GM18498 (cell line): ENCODE data around the gene AICDA.
"Not testable (repeated sequence)": the region's sequence is repeated elsewhere in the genome, so short reads cannot be mapped to it uniquely, and the experiment has no call there.

ENCODE experiments used
- ATAC-seq: cut with Tn5 transposase; IDR thresholded peaks from one replicate; pipeline ENCODE4 v1.9.1; 2021; ENCODE audit warnings: mild to moderate bottlenecking, moderate library complexity; ENCODE audit not compliant: unreplicated experiment

AICDA gene

DNA sequence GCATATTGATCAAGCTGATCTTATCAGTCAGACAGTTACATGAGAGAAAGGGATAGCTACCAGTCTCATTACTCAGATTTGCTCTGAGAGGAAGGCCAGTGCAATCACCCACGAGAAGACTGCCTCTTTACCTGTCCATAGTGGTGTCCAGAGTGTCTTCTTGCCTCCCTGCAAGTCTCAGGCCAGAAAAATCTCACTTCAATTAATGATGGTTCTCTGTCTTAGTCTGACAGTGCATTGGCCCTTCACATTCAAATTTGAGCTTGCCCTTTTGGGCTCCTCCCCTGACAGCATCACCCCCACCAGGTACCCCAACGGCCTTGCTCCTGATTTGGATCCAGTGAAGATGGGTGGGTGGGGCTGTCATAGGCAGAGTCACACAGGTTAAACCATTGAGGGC is at the start of gene AICDA:
Gene AICDA (minus strand): TSS at position 231 of the 400 bp plus-strand sequence. CDS start 92 bp downstream, at position 139.
- ATAC-seq = no peak

DNA sequence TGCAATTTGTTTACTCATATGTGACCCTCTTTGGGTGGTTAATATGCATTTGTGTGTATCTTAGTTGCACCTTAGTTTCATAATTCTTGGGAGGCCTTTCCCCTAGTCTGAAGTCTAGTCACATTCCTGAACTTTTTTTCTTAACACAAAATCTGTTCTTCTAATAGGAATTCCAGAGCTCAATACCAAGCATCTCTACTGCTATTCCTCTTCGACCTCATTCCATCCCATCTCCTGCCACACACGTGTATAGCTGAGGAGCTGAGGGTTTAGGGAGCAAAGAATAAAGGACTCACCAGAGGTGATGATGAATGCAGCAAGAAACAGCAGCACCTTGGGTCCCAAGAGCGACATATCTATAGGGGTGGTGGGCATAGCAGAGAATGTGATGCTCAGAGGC is 49.1 kb upstream of the AICDA start:
- no peak for ATAC-seq

GRCh38 chr12:8661016-8661415 is 48.4 kb upstream of the AICDA start:
- ATAC-seq = no peak

DNA sequence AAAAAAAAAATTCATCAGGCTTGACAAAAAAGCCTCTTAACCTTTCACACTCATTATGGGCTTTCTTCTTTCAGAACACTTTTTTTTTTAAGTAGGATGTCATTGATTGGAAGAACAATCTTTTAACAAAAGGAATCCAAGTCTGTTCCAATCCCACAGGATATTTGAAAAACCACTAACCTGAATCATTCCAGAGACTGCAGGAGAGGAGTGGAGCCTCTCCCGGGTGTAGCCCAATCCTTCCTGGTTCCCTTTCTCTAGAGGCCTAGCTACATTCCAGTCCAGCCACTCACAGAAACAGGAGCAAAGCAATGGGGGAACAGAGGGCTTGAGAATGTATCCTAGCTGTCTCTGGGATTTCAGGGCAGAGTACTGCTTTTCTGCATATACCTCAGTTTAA is 45.7 kb upstream of the AICDA start:
- no peak for ATAC-seq

GRCh38 chr12:8655421-8655820 is 42.8 kb upstream of the AICDA start:
- no peak for ATAC-seq

- ATAC-seq = peak; percentile 69
These were observed 36.0 kb upstream of the AICDA start for GRCh38 chr12:8648576-8649205.

DNA sequence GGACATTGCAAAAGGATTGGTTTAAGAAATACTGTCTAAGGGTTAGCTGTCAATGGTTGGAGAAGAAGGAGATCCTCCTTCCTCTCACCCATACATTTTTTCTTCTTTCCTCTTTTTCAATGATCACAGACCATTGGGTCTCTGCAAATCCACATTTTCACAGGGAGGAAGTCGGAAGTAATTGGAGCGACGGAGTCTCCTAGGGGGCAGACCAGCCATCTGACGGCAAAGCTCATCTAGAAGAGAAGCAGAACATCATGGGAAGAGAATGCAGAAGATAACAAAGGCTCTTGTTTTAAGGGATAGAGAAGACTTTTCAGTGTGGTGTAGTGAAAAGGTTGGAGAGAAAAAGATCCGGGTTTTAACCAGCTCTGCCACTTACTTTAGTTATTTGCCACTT is 35.3 kb upstream of the AICDA start:
- no peak for ATAC-seq

GRCh38 chr12:8644345-8645248 is 31.9 kb upstream of the AICDA start:
- peak; percentile 68 for ATAC-seq

GRCh38 chr12:8642775-8643174 is 30.1 kb upstream of the AICDA start:
- no peak for ATAC-seq

DNA sequence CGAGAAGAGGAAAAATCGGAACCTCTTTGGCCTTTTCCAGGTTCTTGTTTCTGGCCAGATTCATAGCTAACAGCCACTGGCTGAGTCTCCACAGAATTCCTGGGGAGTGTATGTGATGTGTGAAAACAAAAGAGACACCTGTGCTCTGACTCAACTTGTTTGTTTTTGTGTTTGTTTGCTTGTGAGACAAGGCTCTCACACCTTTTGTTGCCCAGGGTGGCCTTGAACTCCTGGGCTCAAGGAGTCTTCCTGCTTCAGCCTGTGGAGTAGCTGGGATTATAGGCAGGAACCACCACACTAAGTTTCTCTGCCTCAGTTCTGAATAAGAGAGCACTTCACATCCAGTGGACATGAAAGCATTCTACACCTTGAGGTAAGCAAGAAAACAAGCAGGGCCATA is 27.3 kb upstream of the AICDA start:
- ATAC-seq = no peak

DNA sequence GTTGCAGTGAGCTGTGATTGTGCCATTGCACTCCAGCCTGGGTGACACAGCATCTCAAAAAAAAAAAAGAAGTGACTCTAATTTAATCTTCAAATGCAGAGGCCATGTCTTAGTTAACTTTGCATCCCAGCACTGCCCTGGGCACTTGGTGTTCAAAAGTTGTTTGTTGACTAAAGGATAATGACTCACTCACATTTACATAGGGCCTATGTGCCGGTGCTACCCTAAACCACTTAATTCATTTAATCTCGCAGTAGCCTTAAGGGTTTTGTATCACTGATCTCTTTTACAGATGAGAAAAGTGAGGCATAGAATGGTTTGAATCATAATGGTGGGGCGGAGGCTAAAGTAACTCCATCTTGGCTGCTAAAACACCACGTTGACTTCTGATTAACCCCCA is 26.3 kb upstream of the AICDA start:
- ATAC-seq = no peak

GRCh38 chr12:8637666-8638065 is 25.0 kb upstream of the AICDA start:
- ATAC-seq = no peak

GRCh38 chr12:8637244-8637643 is 24.6 kb upstream of the AICDA start:
- no peak for ATAC-seq

GRCh38 chr12:8636581-8636980 is 23.9 kb upstream of the AICDA start:
- no peak for ATAC-seq

DNA sequence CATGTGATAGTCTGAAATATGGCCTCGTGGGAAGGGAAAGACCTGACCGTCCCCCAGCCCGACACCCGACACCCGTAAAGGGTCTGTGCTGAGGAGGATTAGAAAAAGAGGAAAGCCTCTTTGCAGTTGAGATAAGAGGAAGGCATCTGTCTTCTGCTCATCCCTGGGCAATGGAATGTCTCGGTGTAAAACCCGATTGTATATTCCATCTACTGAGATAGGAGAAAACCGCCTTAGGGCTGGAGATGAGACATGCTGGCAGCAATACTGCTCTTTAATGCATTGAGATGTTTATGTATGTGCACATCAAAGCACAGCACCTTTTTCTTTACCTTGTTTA is 23.3 kb upstream of the AICDA start:
- ATAC-seq = not testable (repeated sequence)

DNA sequence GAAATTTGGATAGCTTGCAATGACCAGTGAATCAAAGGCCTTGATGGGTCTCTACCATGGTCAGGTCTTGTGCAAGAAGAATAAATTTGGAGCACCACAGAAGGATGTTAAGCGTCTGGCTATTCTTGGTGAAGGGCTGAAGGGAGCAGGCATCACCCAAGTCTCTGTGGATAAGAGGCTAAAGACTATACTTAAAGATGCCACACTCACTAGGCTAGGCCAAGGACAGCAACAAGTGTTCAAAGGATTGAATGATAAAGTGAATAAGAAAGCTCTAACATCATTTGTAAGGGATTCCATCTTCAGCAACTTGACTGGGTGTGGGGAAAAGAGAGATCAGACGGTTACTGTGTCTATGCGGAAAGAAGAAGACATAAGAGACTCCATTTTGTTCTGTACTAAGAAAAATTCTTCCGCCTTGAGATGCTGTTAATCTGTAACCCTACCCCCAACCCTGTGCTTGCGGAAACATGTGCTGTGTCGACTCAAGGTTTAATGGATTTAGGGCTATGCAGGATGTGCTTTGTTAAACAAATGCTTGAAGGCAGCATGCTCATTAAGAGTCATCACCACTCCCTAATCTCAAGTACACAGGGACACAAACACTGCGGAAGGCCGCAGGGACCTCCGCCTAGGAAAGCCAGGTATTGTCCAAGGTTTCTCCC is 22.8 kb upstream of the AICDA start:
- ATAC-seq = not testable (repeated sequence)

GRCh38 chr12:8630131-8630530 is 17.5 kb upstream of the AICDA start:
- no peak for ATAC-seq

DNA sequence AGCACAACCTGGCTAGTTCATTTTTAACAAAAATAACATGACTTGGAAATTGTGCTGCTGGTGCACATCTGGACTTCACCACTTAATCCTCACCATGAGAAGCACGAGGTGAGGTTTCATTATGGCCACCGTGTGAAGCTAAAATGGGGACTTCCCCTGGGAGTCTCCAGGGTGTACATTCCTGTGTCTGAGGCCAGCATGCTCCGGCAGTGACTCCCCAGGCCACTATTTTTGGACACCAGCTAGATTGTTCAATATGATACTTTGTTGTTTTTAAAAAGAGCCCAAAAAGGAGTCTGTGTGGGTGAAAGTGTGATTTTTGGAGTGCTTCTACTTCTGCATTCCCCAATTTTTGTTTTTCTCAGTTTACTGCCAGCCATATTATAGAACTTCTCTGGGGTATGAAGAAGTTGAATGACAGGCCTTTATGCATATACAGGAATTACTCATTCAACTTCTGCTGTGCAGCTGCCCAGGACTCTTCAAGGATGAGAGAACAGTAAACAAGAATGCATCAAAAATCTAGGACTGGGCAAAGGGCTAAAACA is 16.9 kb upstream of the AICDA start:
- ATAC-seq = peak; percentile 95

DNA sequence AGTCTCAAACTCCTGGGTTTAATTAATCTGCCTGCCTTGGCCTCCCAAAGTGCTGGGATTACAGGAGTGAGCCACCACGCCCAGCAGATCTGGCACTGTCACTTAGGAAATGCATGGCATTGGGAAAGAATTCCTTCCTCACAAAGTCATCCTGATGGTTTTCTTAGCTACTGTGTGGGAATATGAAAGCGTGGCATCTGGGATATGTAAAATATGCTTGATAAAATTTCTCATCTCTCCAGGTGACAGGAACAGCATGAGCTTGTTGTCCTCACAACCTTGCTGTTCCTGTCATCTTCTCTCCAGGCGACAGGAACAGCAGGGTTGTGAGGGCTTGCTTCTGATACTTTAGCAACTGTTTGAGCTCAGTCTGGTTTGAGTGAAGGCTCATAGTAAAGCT is 16.1 kb upstream of the AICDA start:
- no peak for ATAC-seq

DNA sequence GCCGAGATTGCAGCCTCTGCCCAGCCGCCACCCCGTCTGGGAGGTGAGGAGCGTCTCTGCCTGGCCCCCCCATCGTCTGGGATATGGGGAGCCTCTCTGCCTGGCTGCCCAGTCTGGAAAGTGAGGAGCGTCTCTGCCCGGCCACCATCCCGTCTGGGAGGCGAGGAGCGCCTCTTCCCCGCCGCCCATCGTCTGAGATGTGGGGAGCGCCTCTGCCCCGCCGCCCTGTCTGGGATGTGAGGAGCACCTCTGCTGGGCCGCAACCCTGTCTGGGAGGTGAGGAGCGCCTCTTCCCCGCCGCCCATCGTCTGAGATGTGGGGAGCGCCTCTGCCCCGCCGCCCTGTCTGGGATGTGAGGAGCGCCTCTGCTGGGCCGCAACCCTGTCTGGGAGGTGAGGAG is 12.1 kb upstream of the AICDA start:
- not testable (repeated sequence) for ATAC-seq

DNA sequence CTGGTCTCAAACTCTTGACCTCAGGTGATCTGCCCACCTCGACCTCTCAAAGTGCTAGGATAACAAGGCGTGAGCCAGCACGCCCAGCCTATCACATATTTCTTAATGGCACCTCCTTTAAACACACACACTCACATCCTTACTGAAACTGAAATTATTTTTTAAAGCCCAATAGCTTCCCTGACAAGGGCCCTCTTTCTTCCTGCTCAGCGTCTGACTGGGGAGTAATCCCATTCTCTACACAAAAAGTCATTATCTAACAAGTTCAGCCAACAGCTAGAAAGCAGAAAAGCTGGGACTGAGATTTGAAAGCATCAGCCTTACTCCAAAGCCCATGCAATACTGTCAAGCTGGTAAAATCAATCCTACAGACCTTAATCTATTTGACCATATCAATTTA is 10.0 kb upstream of the AICDA start:
- ATAC-seq = no peak

DNA sequence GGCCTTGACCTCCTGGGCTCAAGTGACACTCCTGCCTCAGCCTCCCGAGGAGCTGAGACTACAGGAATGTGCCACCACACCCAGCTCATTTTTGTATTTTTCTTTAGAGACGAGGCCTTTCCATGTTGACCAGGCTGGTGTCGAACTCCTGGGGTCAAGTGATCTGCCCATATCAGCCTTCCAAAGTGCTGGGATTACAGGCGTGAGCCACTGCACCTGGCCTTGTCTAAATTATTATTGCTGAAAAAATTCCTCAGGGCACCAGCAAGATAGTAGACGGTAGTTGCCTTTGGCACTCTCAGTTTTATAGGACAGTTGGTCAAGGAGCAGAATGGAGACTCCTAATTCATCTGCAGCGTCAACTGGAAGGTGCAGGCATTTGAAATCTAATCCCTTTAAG is 2.5 kb upstream of the AICDA start:
- no peak for ATAC-seq
